Epithelial cell of proximal tubule (primary cell): ENCODE data around the gene E2F7. TPM values are rescaled to one million over a fixed set of nuclear protein-coding genes. Genes with fewer than 3 reads are reported as not detected.
A peak's percentile ranks its signal among the peaks of the same experiment; 100 is the strongest.

Experiments
- DNase-seq: peaks from one replicate; pipeline ENCODE4 v3.0.0-alpha.2; 2011; ENCODE audit warnings: low read depth
- H3K4me3 ChIP-seq: 2 replicates; pipeline ENCODE4 v1.5.1; 2011; ENCODE audit warnings: low read depth, mild to moderate bottlenecking, low read length
- total RNA-seq: library from RNA; depleted of rRNA; stranded (reverse); fragments of >200 nt; gene quantifications from 2 replicates; pipeline ENCODE4 v1.2.3, GENCODE V29; 2015
- TF ChIP-seq, protein P1 (sequence below): conservative IDR thresholded peaks from 2 replicates; pipeline ENCODE4 v1.5.1; 2012; ENCODE audit warnings: low read depth, mild to moderate bottlenecking, low read length

E2F7 gene
- total RNA-seq, 1 donor from 2014 or later = 20.5 TPM

DNA sequence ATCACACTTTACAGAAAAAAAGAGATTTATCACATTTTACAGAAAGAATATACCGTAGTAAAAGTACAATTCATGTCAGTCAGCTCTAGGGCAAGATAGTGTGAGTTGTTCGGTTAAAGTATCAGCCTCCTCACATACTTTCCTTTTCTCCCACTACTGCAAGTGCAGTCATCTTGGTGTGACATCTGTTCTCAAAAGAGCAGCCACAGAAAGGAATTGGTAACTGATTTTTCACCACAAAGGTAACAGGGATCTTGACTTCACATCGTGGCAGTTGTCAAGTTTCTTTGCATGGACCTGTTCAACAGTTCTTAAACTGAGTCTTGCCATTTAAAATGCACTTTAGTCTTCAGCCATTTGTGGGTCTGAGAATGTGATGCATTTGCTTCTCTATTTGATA lies 5.0 kb upstream of the E2F7 start:
- no peak overlapping the region for H3K4me3 ChIP-seq
- DNase-seq = no peak
- TF ChIP-seq, protein P1, sequence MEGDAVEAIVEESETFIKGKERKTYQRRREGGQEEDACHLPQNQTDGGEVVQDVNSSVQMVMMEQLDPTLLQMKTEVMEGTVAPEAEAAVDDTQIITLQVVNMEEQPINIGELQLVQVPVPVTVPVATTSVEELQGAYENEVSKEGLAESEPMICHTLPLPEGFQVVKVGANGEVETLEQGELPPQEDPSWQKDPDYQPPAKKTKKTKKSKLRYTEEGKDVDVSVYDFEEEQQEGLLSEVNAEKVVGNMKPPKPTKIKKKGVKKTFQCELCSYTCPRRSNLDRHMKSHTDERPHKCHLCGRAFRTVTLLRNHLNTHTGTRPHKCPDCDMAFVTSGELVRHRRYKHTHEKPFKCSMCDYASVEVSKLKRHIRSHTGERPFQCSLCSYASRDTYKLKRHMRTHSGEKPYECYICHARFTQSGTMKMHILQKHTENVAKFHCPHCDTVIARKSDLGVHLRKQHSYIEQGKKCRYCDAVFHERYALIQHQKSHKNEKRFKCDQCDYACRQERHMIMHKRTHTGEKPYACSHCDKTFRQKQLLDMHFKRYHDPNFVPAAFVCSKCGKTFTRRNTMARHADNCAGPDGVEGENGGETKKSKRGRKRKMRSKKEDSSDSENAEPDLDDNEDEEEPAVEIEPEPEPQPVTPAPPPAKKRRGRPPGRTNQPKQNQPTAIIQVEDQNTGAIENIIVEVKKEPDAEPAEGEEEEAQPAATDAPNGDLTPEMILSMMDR = no peak

DNA sequence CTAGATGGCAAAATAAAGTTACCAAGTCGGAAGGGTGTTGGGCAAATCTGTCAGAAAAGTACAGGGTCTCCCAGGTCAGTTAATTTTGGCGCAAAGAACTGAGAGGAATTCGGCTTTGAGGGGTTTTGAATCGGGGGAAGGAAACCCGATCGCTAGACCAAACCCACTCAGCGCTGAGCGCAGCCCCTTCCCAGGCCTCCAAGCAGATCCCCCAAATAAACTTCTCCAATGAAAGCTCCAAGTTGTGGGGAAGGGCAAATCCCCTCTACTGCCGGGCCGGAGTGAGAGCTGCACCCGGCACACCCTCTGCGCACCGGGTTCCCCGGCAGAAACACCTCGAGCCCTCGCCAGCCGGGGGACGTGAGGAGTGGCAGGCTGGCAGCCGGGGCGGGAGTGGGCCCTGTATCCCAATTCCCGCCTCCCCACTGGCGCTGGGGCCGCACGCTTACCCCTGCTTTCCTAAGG lies 441 bp downstream of the E2F7 start:
- H3K4me3 ChIP-seq = peak overlapping the region; percentile 87
- DNase-seq = no peak
- TF ChIP-seq, protein P1 = no peak

DNA sequence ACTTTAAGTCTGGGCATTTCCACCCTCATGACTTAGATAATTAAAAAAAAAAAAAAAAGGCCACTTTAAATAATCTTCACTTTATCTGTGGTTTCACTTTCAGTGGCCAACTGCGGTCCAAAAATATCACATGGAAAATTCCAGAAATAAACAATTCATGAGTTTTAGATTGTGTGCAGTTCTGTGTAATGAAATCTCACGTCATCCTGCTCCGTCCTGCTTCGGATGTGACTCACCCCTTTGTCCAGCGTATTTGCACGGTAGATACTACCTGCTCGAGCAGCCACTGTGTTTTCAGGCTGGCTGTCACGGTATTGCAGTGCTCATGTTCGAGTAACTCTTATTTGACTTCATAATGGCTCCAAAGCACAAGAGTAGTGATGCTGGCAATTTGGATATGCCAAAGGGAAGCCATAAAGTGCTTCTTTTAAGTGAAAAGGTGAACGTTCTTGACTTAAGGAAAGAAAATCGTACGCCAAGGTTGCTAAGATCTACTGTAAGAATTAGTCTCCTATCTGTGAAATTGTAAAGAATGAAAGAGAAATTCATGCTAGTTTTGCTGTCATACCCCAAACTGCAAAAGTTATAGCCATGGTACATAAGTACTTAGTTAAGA lies 2.4 kb downstream of the E2F7 start:
- no peak overlapping the region for H3K4me3 ChIP-seq
- TF ChIP-seq, protein P1 = no peak
- DNase-seq = no peak

DNA sequence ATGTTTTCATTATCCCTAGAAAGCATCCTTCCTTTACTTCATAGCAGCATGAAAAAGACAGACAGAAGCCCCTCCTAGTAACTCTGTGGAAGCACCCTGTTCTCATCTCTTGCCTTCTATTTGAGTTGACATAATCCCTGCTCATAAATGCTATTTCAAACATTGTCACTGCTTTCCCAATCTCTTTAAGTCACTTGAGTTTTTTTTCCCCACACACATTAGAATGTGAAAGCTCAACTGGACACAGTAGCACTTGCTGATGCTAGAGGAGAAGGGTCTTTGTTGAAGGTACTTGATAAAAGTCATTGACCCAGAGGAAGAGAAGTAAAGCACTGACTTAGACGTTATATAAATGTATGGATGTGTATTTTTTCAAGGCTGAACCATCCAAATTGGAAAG lies 3.0 kb downstream of the E2F7 start:
- DNase-seq = no peak
- TF ChIP-seq, protein P1 = no peak
- H3K4me3 ChIP-seq = no peak overlapping the region

DNA sequence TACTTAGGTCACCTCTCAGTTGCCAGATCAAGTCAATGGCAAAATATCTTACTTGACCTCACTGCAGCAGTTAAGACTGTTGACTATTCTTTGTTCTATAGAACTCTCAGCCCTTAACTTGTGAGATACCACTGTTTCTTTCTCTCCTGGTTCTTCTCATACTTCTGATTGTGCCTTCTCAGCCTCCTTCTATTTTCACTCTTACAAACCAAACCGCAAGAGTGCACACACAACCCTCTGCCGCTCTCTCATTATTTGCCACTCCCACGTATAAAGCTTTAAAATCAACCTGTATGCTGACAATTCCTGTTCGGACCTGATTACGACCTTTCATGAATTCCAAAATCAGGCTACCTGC lies 4.5 kb downstream of the E2F7 start:
- TF ChIP-seq, protein P1 = no peak
- DNase-seq = no peak
- H3K4me3 ChIP-seq = no peak overlapping the region

DNA sequence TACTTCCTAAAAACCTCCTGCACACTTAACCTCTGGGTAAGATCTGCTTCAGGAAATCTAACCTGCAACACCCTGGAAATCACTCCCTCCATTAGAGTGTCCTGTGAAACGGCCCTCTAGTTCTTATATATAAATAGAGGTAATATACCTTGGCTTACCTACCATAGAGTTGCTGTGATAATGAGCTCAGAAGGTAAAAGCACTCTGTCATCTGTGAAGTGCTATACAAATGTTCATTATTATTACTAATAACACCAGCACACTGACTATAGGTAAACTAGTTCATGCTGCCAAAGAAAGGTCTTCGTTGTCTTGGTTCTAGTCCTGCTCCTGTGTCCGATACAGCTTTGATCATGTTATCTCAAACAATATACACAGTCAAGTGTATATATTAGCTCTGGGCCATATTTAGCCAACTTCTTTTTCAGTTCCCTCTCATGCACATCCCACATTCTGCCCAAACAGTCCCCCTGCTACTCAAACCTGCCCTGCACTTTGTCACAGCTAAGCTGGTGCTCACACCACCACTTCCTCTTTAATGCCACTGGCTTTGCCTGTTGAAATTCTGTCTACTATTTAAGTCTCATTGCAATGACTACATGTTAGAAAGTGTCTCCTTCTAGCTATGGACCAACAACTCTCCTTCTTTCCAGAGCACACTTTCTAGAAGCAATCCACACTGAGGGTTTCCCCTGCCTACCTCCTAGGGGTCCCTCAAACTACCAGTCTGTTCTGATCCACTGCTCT lies 5.1 kb downstream of the E2F7 start:
- no peak for DNase-seq
- TF ChIP-seq, protein P1 = no peak
- no peak overlapping the region for H3K4me3 ChIP-seq

DNA sequence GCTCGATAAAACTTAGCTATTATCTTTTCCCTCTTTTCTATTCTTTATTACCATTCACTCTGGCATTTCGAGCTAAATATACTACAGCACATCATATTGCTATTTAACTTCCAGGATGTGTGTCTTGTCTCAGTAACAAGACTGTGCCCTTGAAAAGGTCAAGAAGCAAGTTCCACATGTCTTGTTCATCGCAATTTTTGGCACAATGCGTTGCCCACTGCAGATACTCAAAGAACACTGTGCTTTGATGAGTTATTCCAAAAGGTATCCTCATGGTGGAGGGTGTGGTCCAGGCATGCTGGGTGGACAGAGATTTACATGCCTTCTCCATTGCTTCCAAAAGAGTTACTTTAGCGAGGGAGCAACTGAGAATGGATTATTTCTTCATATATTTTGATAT lies 6.6 kb downstream of the E2F7 start:
- TF ChIP-seq, protein P1 = no peak
- DNase-seq = no peak
- no peak overlapping the region for H3K4me3 ChIP-seq
